Osteoblast (primary cell): ENCODE data around the gene EXOC3L1. TPM values are rescaled to one million over a fixed set of nuclear protein-coding genes. Genes with fewer than 3 reads are reported as not detected.

Source experiments
- DNase-seq: peaks from one replicate; pipeline ENCODE4 v3.0.0; 2011; ENCODE audit warnings: low spot score, mixed read lengths; ENCODE audit not compliant: insufficient read length; ENCODE audit errors: missing footprints
- H2AFZ ChIP-seq: 2 replicates; pipeline ENCODE4 v1.6.0; 2011; ENCODE audit warnings: mild to moderate bottlenecking, low read length
- H3K27ac ChIP-seq: 2 replicates; pipeline ENCODE4 v1.5.1; 2011; ENCODE audit warnings: mild to moderate bottlenecking, low read depth, low read length, moderate library complexity
- H3K27me3 ChIP-seq: 2 replicates; pipeline ENCODE4 v1.6.0; 2012; ENCODE audit warnings: mild to moderate bottlenecking, control low read depth, inconsistent platforms, low read length, moderate library complexity; ENCODE audit not compliant: insufficient read depth
- H3K36me3 ChIP-seq: 2 replicates; pipeline ENCODE4 v1.5.1; 2011; ENCODE audit warnings: mild to moderate bottlenecking, low read length, control low read depth, moderate library complexity; ENCODE audit not compliant: insufficient read depth
- H3K4me1 ChIP-seq: 2 replicates; pipeline ENCODE4 v1.5.1; 2011; ENCODE audit warnings: mild to moderate bottlenecking, low read length, control low read depth, moderate library complexity; ENCODE audit not compliant: insufficient read depth
- H3K4me2 ChIP-seq: 2 replicates; pipeline ENCODE4 v1.6.0; 2011; ENCODE audit warnings: mild to moderate bottlenecking, low read length; ENCODE audit not compliant: insufficient read depth
- H3K4me3 ChIP-seq: fragments of 200-600 bp; sonication (generic); 3 replicates; pipeline ENCODE4 v1.5.1; 2012; ENCODE audit warnings: mild to moderate bottlenecking, low read length, inconsistent platforms; ENCODE audit not compliant: insufficient read depth
- H3K79me2 ChIP-seq: 2 replicates; pipeline ENCODE4 v1.6.0; 2012; ENCODE audit warnings: mild to moderate bottlenecking, low read length, control low read depth, inconsistent platforms; ENCODE audit not compliant: insufficient read depth
- H3K9me3 ChIP-seq: 2 replicates; pipeline ENCODE4 v1.5.1; 2011; ENCODE audit warnings: low read depth, low read length, control low read depth
- H4K20me1 ChIP-seq: 2 replicates; pipeline ENCODE4 v1.6.0; 2012; ENCODE audit warnings: mild to moderate bottlenecking, low read length, control low read depth; ENCODE audit not compliant: insufficient read depth
- CTCF ChIP-seq: IDR thresholded peaks from 2 replicates; pipeline ENCODE4 v1.5.1; 2011; ENCODE audit warnings: mild to moderate bottlenecking, low read depth, low read length, moderate library complexity; ENCODE audit errors: extremely low read depth
- total RNA-seq: library from RNA; depleted of rRNA; stranded (reverse); fragments of >200 nt; gene quantifications from 2 replicates; pipeline ENCODE4 v1.2.3, GENCODE V29; 2012

Gene EXOC3L1
- total RNA-seq, 1 donor = not detected

- H3K4me2 ChIP-seq = peak within 1 kb of the TSS; percentile 57
- peak; percentile 97 for DNase-seq
- H3K79me2 ChIP-seq = no peaks in the 10 kb centered on the region
- H2AFZ ChIP-seq = no peak within 1 kb of the TSS
- peaks cover 34% of the 10 kb centered on the region for H3K27me3 ChIP-seq
- no peaks in the 10 kb centered on the region for H3K9me3 ChIP-seq
- no peak for TF ChIP-seq CTCF
- H3K4me1 ChIP-seq = peaks cover 21% of the 10 kb centered on the region
- peaks cover 20% of the 10 kb centered on the region for H4K20me1 ChIP-seq
- H3K36me3 ChIP-seq = no peaks in the 10 kb centered on the region
- H3K4me3 ChIP-seq = peak within 1 kb of the TSS; percentile 37
- no peak within 1 kb of the TSS for H3K27ac ChIP-seq
These were observed 25.3 kb downstream of the EXOC3L1 start, which contains the start of gene HSF4 for GRCh38 chr16:67164599-67165061. Gene HSF4 (plus strand): TSS chr16:67164745. CDS start chr16:67164812, 67 bp downstream.

GRCh38 chr16:67163999-67164558 is 25.9 kb downstream of the EXOC3L1 start:
- H3K27ac ChIP-seq = no peak overlapping the region
- no peak overlapping the region for H2AFZ ChIP-seq
- H4K20me1 ChIP-seq = peaks cover 20% of the 10 kb centered on the region
- no peak for TF ChIP-seq CTCF
- peak; percentile 75 for DNase-seq
- peaks cover 16% of the 10 kb centered on the region for H3K4me1 ChIP-seq
- peak overlapping the region; percentile 37 for H3K4me3 ChIP-seq
- no peaks in the 10 kb centered on the region for H3K9me3 ChIP-seq
- H3K27me3 ChIP-seq = peaks cover 34% of the 10 kb centered on the region
- peaks cover 4% of the 10 kb centered on the region for H3K79me2 ChIP-seq
- no peaks in the 10 kb centered on the region for H3K36me3 ChIP-seq
- peak overlapping the region; percentile 57 for H3K4me2 ChIP-seq

- peaks cover 26% of the 10 kb centered on the region for H4K20me1 ChIP-seq
- H3K4me3 ChIP-seq = peak overlapping the region; percentile 47
- DNase-seq = peak; percentile 82
- H3K4me2 ChIP-seq = peak overlapping the region; percentile 57
- H3K79me2 ChIP-seq = peaks cover 4% of the 10 kb centered on the region
- H3K36me3 ChIP-seq = no peaks in the 10 kb centered on the region
- no peak overlapping the region for H2AFZ ChIP-seq
- peaks cover 16% of the 10 kb centered on the region for H3K4me1 ChIP-seq
- H3K27ac ChIP-seq = no peak overlapping the region
- peaks cover 34% of the 10 kb centered on the region for H3K27me3 ChIP-seq
- TF ChIP-seq CTCF = no peak
- no peaks in the 10 kb centered on the region for H3K9me3 ChIP-seq
These were observed 26.6 kb downstream of the EXOC3L1 start for GRCh38 chr16:67163164-67163998.

GRCh38 chr16:67162506-67163163 is 27.3 kb downstream of the EXOC3L1 start:
- peak; percentile 95 for DNase-seq
- Histone ChIP-seq H3K4me3 (no peak overlapping the region), H3K27ac (no peak overlapping the region), H3K79me2 (peaks cover 4% of the 10 kb centered on the region), H3K9me3 (no peaks in the 10 kb centered on the region), H3K4me2 (peak overlapping the region; percentile 57), H4K20me1 (peaks cover 31% of the 10 kb centered on the region), H2AFZ (no peak overlapping the region), H3K4me1 (peaks cover 16% of the 10 kb centered on the region), H3K27me3 (peaks cover 34% of the 10 kb centered on the region), H3K36me3 (no peaks in the 10 kb centered on the region)
- no peak for TF ChIP-seq CTCF
